Left kidney (tissue), 2 donors: ENCODE measurements around the gene C4BPA. TPM values are rescaled to one million over a fixed set of nuclear protein-coding genes. Genes with fewer than 3 reads are reported as not detected.

Experiments used
- DNase-seq: peaks from one replicate; pipeline ENCODE4 v3.0.0-alpha.2; 2013
- polyA plus RNA-seq: library from polyadenylated mRNA; unstranded; fragments of 120-200 nt; gene quantifications from one replicate; pipeline ENCODE4 v1.2.1, GENCODE V29; 2013; ENCODE audit not compliant: insufficient read length

The C4BPA gene
- polyA plus RNA-seq, 1 donor, result 0.52 TPM

DNA sequence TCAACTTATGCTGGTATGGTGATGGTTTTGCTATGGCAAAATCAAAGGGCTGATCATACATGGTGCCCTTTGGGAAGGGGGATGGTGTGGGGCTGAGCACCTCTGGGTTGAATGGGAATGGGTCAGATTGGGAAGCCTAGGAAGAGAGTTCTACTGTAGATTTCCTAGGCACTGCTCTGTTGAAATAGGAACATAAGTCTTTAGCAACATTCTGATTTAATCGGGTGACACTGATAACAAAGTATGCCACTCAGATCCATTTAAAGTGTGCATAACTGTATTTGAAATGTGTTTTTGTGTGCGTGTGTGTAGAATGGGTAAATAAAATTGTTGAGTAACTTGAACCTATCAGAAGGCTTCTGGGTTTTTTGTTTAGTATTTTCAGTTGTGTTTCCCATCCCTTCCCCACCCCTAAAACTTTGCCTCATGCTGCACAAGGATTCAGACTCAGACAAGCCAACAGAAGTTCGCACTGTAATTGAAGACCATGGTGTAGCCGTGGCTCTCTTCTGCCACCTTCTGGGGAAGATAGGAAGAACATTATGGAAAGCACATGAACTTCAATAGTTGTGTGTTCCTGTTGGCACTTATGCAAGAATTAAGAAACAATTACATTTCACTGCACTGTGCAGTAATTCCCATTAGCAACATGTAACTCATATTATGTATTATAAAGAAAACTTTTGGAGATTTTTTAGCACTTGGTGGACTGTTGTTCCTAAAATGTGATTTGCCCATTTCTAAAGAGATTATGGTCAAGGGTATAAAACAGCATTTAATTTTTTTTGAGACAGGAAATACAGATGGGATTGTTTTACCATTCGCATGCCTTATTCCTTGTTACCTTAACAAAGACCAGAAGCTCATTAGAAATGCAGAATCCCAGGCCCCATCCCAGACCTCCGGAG, 26.3 kb upstream of the C4BPA start:
- DNase-seq, result peak; percentile 87

DNA sequence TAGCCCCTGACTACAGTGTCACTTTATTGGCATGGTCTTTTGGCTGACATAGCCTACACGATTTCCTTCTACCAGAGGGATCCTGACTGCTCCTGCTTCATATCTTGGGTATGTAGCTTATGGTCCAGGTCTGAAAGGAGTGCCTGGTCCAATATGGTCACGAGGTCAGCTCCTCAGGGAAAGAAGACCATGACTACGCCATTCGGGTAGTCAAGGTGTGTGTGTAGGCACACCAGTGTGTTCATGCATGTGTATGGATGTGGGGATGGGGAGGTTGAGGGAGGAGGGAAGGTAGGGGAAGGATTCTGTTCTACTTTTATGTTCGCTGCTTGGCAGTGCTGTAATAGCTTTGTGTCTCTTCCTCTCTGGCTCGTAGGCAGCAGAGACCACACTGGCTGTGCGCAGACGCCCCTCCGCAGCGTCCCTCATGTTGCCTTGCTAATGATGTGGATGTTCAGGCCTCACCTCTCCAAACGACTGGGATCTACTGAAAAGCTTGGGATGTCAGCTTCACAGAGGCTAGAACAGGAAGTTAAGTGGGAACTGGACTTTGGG, 25.4 kb upstream of the C4BPA start:
- DNase-seq, result no peak

DNA sequence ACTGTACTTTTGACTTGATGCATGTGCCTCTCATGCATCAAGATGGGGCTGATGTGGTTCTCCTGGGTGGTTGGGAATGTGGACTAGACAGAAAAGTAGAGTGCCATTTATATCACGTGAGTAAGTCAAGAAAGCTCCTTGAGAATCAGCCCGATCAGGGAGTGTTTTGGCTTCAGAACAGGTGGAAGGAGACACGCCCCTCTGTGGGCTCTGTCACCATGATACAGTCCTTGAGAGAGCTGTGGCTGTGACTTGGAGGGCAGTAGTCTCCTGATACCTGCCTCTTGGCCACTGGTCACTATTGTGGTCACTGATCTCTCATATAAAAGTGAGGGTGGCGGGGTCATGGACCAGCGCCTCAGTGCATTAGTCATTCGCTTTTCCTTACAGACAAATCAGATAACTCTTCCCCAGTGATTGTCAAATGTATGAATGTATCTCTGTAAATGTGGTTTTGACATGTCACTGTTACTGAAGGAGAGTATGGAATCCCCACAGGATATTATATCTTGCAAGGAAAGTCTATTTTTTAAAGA, 24.3 kb upstream of the C4BPA start:
- DNase-seq, result no peak

DNA sequence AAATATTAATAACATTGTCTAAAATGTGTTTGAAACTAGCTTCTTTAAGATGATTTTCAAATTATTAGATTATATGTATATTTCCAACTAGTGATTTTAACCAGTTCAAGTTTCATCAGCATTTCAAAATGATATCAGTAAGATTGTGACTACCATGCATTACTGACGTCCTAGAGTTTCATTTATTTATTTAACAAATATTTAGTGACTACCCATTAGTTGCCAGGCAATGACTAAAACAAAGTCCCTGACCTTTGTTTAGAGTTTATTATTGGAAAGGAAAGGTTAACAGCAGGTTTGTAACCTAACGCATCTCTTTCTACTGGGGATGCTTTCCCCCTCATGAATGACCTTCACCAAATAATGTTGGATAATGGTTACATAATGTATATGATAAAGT, 22.9 kb upstream of the C4BPA start:
- DNase-seq, result no peak

DNA sequence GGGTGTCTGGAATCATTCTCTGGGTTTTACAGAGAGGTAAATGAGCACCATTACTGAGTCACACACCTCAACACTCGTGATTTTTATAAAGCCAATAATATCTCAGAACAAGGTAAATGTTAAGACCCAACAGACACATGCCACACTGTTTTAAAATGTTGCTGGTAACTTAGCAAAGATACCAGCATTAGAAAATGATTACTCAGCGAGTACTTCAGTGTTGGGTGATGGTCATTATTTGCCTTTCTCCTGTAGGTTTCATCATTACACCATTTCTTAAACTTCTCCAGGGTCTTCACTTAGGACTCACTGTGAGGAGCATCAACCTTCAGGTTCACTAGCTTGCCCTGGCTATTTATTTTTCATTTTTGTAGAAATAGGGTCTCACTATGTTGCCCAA, 22.2 kb upstream of the C4BPA start:
- DNase-seq, result no peak

DNA sequence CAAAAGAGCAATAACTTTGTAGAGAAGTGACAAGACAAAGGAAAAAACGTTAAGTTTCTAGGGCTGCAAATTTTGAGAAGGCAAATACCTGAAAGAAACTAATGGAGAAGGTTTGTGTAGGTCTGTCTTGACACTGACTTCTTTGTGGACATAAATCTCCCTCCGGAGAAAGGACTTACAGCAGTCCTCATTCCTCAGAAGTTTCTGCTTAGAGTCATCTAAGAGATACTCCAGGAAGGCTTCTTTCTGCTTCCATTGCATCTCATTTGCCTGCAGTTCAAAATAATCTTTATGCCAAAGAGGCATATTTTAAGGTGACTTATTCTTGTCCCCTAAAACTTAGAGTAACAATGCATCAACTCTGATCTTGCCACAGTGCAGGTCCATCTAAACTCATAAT, 19.8 kb upstream of the C4BPA start:
- DNase-seq, result no peak

DNA sequence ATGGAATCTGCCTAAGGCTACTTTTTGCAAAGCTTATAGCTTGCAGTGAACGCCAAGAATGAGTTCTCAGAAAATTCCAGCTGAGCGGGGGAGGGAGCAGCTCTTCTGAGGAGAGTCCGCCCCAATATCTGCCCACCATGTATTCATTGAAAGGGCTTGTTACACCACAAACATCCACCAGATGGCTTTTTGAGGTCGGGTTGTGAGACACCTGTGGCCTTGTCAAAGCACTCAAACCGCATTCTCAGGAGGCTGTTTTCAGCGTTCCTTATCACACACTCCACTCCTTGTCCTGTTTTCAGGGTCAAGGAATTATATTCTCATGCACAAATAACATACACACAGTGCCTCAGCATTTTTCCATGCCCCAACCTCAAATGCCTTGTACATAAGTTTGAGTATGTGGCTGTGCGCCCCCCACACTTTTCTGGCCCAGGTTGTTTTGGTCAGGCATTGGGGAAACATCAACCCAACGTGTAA, 19.3 kb upstream of the C4BPA start:
- peak; percentile 73 for DNase-seq

DNA sequence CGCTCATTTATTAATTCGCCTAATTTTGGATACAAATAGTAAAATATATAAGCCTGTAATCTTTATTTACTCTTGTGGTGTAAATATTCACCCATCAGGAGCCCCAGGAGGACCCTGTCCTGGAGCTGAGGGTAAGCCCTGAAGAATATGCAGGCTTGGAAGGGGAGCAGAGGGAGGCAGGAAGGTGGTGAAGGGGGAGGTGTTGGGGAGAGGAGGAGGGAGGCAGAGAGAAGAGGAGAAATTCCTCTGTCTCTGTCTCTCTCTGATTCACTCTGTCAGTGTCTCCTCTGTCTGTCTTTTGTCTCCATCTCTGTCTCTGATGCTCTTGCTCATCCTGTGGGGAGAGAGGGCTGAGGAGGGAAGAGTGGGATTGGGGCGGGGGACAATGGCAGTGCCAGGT, 18.1 kb upstream of the C4BPA start:
- DNase-seq, result no peak

DNA sequence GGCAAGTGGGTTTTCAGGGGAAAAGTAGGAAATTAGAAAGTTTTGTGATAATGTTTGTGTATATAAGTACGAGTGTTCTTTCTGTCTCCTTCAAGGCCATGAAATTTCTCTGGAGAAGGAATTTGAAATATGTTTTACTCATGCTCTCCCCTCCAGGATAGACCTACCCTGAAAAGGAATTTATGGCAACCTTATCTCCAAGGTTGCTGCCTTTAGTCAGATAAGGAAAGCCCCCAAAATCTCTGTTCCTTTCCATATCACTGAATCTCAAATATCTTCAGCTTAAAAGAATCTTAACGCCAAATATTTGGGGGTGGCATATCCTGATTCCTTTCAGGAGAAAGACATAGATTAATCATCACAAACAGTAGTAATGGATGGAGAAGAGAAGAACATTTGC, 15.9 kb upstream of the C4BPA start:
- no peak for DNase-seq

DNA sequence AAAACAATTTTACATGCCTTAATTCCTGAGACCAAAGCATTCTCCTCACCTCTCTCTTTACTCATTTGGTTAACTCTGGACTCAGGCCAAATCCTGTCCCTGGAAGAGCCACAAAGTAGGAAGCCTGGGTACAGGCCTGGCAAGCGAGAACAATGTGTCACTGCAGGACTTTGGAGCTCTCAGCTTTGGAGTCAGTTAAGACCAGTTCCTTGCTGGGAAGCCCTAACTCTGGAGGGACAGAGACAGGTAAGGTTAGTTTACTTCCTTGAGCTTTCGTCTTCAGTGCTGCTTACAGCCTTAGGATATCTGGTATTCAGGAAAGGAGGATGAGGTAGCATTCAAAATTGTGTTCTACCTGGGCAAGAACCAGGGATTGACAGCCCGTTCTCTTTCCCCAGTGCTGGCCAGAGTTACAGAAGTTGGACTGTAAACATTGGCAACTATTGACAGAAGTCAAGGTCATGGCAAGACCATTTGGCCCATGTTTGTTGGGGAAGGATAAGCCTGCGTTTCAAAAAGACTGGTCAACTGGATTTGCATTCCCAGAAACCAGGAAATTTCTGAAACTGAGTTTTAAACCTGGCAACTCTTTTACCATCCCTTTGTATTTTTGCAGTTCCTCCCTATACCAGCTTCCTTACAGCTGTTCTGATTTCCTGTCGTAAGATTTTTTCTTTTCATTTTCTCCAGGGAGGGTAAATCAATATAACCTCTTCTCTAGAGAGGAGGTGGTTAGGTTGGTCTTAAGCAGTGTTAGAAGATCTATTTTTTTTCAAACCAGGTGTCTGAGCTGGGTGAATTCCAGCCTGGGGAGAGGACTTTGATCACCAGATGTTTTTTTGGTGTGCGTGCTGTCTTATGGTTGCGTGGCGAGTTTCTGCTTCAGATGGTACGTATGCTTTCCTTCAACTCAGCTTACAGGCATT, 15.1 kb upstream of the C4BPA start, which contains the start of gene C4BPB:
TSS of gene C4BPB (plus strand) at position 160 of the 926 bp plus-strand sequence. CDS start at position 832, 672 bp downstream.
- DNase-seq, result no peak

DNA sequence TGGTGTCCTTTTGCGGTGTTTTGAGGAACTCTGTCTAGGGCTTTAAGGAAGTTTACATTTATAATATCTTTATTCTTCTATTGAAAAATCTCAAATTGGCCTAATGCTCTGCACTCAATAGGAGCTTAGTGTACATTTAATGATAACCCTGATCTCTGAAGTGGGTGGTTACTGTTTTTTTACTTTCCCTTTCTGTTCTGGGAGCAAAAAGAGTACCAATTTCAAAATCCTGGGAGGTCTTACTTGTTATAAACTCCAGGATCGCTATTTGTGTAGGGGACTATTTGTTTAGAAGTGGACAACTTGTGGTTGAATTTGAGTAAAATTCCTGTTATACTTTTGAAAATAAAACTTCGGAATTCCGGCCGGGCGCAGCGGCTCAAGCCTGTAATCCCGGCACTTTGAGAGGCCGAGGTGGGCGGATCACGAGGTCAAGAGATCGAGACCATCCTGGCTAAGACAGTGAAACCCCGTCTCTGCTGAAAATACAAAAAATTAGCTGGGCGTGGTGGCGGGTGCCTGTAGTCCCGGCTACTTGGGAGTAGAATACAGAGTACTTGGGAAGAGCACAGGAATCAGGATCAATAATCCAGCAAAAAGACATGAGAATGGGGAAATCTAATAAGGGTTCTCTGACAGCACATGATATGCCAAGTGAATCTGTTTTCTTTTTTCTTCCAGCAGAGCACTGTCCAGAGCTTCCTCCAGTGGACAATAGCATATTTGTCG, 14.2 kb upstream of the C4BPA start:
- DNase-seq, result no peak

DNA sequence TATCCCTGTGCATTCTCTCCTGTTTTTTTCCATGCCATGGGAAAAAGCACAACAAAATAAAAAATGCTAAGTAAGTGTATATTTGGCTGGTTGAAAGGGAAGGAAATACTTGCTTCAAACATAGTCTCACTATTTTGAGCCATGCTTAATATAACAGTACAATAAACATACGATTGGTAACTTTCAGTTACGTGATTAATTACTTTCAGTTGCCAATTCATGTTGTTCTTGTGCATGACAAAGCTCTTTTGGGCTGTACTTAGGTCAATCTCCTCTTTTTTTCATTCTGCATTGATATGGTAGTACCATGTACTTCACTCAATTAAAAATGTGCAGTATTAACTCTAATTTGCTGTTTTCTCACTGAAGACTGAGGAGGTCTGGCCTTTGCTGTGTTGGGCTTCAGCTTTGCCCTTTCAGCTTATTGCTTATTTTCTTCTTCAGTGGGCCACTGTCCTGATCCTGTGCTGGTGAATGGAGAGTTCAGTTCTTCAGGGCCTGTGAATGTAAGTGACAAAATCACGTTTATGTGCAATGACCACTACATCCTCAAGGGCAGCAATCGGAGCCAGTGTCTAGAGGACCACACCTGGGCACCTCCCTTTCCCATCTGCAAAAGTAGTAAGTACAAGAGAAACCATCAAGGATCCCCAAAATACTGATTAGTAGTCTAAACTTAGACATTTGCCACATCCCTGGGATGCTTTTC, 12.7 kb upstream of the C4BPA start:
- DNase-seq, result no peak

DNA sequence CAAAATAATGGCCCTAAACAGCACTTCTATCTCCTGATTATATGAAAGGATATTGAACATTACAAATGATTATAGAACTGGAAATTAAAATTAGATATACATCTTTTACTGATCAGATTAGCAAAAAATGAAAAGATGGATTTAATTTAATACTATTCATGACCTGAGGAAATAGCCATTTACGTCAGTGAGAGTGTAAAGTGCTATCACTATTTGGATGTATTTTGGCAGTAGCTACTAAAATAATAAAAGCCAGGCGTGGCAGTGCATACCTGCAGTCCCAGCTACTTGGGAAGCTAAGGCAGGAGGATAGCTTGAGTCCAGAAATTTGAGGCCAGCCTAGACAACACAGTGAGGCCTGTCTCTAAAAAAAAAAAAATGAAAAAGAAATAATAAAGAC, 10.1 kb upstream of the C4BPA start:
- no peak for DNase-seq

DNA sequence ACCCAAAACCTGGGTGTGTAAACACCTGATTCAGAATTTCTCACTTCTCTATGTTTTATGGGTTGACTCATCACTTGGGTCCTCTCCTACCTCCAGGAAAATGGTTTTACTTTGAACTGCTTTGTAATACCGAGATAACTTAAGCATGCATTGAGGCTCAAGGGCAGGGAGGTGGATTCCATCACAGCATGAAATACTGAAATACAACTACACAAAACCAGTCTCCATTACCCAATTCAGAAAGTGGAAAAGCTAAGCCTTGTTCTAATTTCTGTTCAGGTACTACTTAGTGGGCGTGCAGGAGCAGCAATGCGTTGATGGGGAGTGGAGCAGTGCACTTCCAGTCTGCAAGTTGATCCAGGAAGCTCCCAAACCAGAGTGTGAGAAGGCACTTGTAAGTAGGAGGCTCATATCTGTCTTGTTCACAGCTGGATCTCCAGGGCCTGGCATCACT, 6.1 kb upstream of the C4BPA start:
- DNase-seq, result no peak

DNA sequence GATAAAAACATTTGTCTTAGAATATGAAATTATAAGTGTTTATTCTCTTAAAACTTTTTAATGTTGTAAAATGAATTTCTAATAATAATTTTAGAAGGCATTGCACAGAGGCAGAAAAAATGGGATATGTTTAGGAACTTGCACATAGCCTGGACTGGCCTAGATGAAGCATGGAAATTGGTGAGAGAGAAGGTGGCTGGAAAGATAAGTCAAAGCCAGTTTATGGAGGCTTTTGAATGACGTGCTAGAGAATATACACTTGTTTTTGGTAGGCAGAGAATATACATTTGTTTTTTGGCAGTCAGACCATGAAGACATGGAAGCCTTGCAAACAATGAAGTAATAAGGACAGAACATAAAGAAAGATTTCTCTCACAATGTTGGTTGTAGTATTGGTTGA, 2.3 kb upstream of the C4BPA start:
- no peak for DNase-seq

DNA sequence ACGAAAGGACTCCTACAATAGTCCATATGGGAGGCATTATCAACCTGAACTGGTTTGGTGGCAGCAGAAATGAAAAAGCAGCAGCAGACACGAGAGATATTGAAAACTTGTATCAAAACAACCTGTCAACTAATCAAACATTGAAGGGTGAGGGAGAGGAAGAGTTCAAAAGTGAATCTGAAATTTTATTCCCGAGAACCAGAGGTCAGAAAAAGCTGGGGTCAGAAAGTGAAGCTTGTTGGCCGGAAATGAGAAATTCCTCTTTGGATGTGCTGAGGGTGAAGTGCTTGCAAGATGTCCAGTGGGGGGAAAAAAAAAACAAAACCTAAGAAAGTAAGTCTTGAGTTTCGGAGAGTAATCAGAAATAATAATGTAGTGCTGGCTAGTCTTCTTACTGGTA, 1.9 kb upstream of the C4BPA start:
- DNase-seq, result no peak

DNA sequence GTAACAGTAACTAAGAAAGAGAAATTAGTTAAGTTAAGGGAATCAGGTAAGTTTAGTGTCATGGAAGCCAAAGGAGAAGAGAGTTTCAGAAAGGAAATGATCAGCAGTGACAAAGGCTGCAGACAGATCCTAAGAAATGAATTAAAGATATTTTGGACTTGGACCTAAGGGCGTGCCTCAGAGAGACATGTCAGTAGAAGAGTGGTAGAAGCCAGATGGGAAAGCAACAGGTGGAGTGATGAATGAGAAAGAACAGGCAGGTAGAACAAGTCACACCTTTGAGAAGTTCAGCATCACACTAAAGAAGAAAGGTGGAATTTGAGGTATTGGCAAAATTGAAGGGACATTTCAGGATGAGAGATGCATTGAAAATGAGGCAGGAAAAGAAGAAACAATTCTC, 1.4 kb upstream of the C4BPA start:
- no peak for DNase-seq

DNA sequence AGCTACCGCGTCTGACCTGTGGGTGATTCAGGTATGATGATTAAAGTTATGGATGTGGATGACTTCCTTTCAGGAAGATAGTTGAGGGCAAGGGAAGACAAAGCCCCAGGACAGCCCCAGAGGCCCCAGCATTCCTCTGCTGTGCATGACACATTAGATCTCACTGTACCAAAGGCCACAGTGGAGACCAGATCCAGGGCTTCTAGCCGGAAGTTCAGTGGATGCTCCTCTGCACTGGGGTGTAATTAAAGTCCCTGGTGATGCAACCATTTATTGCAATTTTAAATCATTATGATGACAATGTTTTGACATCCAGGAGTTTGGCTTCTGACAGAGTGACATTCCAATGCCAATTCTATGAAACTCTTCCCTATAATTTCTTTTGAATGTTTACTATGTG, 5.0 kb downstream of the C4BPA start:
- DNase-seq, result no peak

DNA sequence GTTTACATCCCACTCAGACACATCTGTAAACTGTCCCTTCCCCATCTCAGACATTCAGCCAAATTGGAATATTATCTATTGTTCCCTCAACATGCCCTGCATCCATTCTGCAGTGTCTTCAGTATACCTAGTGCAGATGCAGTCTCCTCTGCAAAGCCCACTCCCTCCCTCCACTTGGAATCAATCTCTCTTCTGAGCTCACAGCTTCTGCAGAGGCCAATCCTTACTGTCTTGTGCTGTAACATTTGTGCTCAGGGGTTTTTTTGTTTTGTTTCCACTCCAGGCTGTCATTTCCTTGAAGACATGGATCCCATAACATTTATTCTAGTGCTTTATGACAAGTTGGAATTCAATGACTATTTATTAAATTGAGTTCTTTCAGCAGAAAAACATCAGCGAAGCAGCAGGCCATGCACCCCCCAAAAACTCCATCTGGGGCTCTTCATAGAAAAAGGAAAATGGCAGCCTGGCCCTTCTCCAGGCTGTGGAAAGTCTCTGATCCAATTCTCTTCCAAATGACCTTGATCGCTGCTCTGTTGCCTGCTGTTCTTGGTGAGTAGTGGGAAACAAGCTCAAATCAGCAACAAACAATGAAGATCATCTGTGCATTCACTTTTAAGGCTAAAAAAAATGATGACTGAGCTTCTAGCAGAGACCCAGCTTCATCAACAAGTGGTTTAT, 8.7 kb downstream of the C4BPA start:
- peak; percentile 20 for DNase-seq

DNA sequence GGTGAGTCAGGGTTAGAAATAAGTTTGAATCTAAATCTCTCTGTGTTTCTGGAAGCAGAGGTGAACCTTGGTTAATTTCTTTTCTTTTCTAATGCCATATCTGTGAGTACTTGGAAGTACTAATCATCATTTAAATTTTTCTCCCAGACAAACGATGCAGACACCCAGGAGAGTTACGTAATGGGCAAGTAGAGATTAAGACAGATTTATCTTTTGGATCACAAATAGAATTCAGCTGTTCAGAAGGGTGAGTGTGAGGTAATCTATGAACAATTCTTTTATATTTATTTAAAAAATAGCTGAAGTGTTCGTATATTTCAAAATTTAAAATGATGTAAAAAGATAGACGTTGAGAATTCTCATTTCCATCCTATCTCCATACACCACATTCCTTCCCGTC, 11.2 kb downstream of the C4BPA start:
- no peak for DNase-seq
